ENCODE results near the gene GRIK3. TPM values are rescaled to one million over a fixed set of nuclear protein-coding genes. Genes with fewer than 3 reads are reported as not detected.

Gene GRIK3
- total RNA-seq, 4 donors from 2014 or later = 0.75 to 9.8 (median 1.2) TPM

- intact Hi-C loops (cut with DNase I; ENCODE audit: low total_unique reads) = no loop called here
- in situ Hi-C loops (cut with MboI; ENCODE audit: low pct_ligation_motif_present in 1 of 4, low pct_unique_long_range_greater_than_20kb in 1 of 4, low sequenced_read_pairs in 3 of 4) = no loop called here
- Histone ChIP-seq H3K36me3 (no peaks in the 10 kb centered on the region), H3K27ac (no peak overlapping the region), H3K4me3 (no peak overlapping the region), H3K4me1 (no peaks in the 10 kb centered on the region), H3K9me3 (no peaks in the 10 kb centered on the region), H3K27me3 (peaks cover 23% of the 10 kb centered on the region)
- no peak for TF ChIP-seq CTCF (IDR thresholded peaks at IDR 0.05)
- TF ChIP-seq POLR2AphosphoS5 (IDR thresholded peaks at IDR 0.05) = no peak
- TF ChIP-seq POLR2A (IDR thresholded peaks at IDR 0.05) = no peak
- TF ChIP-seq EP300 (IDR thresholded peaks at IDR 0.05; ENCODE audit: low read depth) = no peak
- WGBS, 2 donors (ENCODE audit: low coverage in 1 of 2) = 58% methylated on average over 2 of the region's 2 CpGs; no CpG with 5 or more reads in 1 of the 2 donors
- no peak for DNase-seq
These were observed 100.3 kb downstream of the GRIK3 start for GRCh38 chr1:36934061-36934460.

GRCh38 chr1:36927826-36928225 is 106.5 kb downstream of the GRIK3 start:
- intact Hi-C loops (cut with DNase I; ENCODE audit: low total_unique reads) = no loop called here
- WGBS, 2 donors (ENCODE audit: low coverage in 1 of 2) = 66 to 72% methylated on average over 4 to 8 of the region's 8 CpGs
- in situ Hi-C loops (cut with MboI; ENCODE audit: low pct_ligation_motif_present in 1 of 4, low pct_unique_long_range_greater_than_20kb in 1 of 4, low sequenced_read_pairs in 3 of 4) = no loop called here
- no peaks in the 10 kb centered on the region for H3K4me1 ChIP-seq
- TF ChIP-seq EP300 (IDR thresholded peaks at IDR 0.05; ENCODE audit: low read depth) (no peak), POLR2AphosphoS5 (IDR thresholded peaks at IDR 0.05) (no peak), POLR2A (IDR thresholded peaks at IDR 0.05) (no peak), CTCF (IDR thresholded peaks at IDR 0.05) (no peak)
- no peaks in the 10 kb centered on the region for H3K36me3 ChIP-seq
- no peaks in the 10 kb centered on the region for H3K27me3 ChIP-seq
- no peak overlapping the region for H3K27ac ChIP-seq
- no peak for DNase-seq
- no peaks in the 10 kb centered on the region for H3K9me3 ChIP-seq
- no peak overlapping the region for H3K4me3 ChIP-seq

GRCh38 chr1:36925251-36925650 is 109.1 kb downstream of the GRIK3 start:
- intact Hi-C loops (cut with DNase I; ENCODE audit: low total_unique reads) (no loop called here), in situ Hi-C loops (cut with MboI; ENCODE audit: low pct_ligation_motif_present in 1 of 4, low pct_unique_long_range_greater_than_20kb in 1 of 4, low sequenced_read_pairs in 3 of 4) (no loop called here)
- H3K27me3 ChIP-seq = peaks cover 15% of the 10 kb centered on the region
- no peaks in the 10 kb centered on the region for H3K9me3 ChIP-seq
- TF ChIP-seq POLR2AphosphoS5 (IDR thresholded peaks at IDR 0.05) (no peak), EP300 (IDR thresholded peaks at IDR 0.05; ENCODE audit: low read depth) (no peak), CTCF (IDR thresholded peaks at IDR 0.05) (no peak), POLR2A (IDR thresholded peaks at IDR 0.05) (no peak)
- H3K36me3 ChIP-seq = no peaks in the 10 kb centered on the region
- no peak overlapping the region for H3K4me3 ChIP-seq
- 86% methylated on average over 7 of the region's 7 CpGs; no CpG with 5 or more reads in 1 of the 2 donors for WGBS, 2 donors (ENCODE audit: low coverage in 1 of 2)
- no peak overlapping the region for H3K27ac ChIP-seq
- no peaks in the 10 kb centered on the region for H3K4me1 ChIP-seq
- DNase-seq = no peak

- no peak overlapping the region for H3K27ac ChIP-seq
- no peak for TF ChIP-seq EP300 (IDR thresholded peaks at IDR 0.05; ENCODE audit: low read depth)
- no peak for TF ChIP-seq POLR2A (IDR thresholded peaks at IDR 0.05)
- TF ChIP-seq POLR2AphosphoS5 (IDR thresholded peaks at IDR 0.05) = no peak
- TF ChIP-seq CTCF (IDR thresholded peaks at IDR 0.05) = no peak
- H3K36me3 ChIP-seq = no peaks in the 10 kb centered on the region
- 7% methylated on average over 14 of the region's 14 CpGs; no CpG with 5 or more reads in 1 of the 2 donors for WGBS, 2 donors (ENCODE audit: low coverage in 1 of 2)
- no peaks in the 10 kb centered on the region for H3K9me3 ChIP-seq
- DNase-seq = no peak
- intact Hi-C loops (cut with DNase I; ENCODE audit: low total_unique reads) = no loop called here
- H3K27me3 ChIP-seq = peaks cover 16% of the 10 kb centered on the region
- H3K4me1 ChIP-seq = no peaks in the 10 kb centered on the region
- no peak overlapping the region for H3K4me3 ChIP-seq
- in situ Hi-C loops (cut with MboI; ENCODE audit: low pct_ligation_motif_present in 1 of 4, low pct_unique_long_range_greater_than_20kb in 1 of 4, low sequenced_read_pairs in 3 of 4) = no loop called here
These were observed 110.0 kb downstream of the GRIK3 start for GRCh38 chr1:36924282-36924811.
